Stimulated activated CD8-positive, alpha-beta memory T cell treated with anti-CD3 and anti-CD28 coated beads, Interleukin-12 subunit alpha, Interleukin-12 subunit beta, amount 100 ng/mL, for 4 hours (primary cell): ENCODE results near the gene GOLGA8O.
"Not testable (repeated sequence)": the region's sequence is repeated elsewhere in the genome, so short reads cannot be mapped to it uniquely, and the experiment has no call there.

Experiments
- DNase-seq: peaks from one replicate; pipeline ENCODE4 v3.0.0-alpha.2; 2020; ENCODE audit warnings: low read depth

Gene GOLGA8O, protein sequence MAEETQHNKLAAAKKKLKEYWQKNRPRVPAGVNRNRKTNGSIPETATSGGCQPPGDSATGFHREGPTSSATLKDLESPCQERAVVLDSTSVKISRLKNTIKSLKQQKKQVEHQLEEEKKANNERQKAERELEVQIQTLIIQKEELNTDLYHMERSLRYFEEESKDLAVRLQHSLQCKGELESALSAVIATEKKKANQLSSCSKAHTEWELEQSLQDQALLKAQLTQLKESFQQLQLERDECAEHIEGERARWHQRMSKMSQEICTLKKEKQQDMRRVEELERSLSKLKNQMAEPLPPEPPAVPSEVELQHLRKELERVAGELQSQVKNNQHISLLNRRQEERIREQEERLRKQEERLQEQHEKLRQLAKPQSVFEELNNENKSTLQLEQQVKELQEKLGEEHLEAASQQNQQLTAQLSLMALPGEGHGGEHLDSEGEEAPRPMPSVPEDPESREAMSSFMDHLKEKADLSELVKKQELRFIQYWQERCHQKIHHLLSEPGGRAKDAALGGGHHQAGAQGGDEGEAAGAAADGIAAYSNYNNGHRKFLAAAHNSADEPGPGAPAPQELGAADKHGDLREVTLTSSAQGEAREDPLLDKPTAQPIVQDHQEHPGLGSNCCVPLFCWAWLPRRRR

DNA sequence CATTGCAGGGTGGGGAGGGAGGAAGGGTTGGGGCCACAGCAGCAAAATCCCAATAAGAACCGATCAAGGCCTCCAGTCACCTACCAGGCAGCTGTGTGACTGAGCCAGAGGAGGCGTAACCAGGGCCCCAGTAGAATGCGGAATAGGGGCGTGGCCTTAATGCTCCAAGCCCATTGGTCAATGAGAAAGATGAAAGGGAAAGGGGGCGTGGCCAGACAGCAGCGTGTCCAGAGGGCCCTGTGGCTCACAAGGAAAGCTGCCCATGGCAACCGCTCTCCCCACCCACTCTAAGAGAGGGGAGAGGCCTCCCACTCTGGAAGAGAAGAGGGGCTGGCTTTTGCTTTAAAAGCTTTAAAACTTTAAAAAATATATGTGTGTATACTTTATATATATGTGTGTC, at the start of gene GOLGA8O:
TSS of gene GOLGA8O (minus strand) at position 101 of the 400 bp plus-strand sequence. CDS start at position 3, 98 bp downstream.
- DNase-seq, result not testable (repeated sequence)

DNA sequence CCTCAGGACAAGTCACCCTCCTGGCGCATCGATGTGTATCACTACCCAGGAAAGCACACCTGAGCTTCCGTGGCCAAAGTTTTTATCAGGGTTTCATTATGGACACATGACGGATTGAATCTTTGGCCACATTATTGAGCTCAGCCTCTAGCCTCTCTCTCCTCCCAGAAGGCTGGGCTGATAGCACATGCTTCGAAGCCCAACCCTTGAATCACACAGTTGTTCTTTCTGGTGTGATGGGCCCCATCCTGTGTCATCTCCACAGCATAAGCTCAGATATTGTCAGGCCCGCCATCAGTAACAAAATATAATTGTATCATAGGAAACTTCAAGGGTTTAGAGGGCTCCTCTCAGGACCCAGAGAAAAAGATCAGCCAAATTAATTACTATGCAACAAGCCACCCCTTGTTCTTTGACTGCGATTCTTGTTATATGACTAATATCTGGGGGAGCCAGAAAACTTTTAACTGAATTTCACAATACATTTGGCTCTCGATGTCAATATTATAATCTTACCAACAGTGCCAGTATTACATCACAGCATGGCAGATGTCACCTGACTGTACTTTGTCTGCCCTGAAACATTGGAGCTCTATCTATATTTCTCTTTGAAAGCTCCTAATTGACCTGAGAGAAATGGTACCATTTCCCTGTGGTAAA, 48.8 kb upstream of the GOLGA8O start:
- not testable (repeated sequence) for DNase-seq

DNA sequence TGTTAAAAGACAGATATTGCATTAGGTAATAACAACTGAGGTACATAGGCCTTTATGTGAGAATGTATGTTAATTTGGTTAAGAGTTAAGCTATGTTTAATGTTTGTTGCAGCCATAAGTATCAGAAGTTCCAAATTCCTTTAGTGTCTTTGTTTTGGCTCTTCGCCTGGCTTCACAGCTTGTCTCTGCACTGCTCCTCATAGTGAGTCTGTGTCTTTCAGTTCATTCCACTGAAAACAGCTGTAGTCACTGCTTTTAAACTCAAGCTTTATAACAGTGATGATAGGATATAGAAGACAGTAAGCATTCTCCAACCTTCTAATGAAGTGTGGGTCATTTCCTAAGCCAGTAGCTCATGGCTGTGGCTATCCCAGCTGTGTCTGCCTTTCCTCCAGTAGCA, 47.5 kb upstream of the GOLGA8O start:
- not testable (repeated sequence) for DNase-seq

DNA sequence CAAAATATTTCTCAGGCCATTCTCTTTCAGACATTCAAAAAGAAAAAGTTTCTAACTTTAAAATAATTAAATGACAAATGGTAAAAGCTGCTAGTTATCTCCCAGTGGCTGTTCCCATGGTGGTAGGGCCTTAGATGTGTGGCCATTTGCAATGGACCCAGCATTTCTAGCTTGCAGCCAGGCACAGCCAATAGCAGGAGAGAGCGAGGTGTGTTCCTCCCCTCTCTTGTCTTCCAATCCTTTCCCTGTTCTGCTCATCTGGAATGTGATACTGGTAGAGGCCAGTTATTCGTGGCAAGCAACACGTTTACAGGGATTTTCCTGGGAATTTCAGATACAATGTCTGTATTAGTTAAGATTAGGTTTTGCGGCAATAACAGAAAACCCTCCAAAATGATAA, 37.3 kb upstream of the GOLGA8O start:
- not testable (repeated sequence) for DNase-seq

DNA sequence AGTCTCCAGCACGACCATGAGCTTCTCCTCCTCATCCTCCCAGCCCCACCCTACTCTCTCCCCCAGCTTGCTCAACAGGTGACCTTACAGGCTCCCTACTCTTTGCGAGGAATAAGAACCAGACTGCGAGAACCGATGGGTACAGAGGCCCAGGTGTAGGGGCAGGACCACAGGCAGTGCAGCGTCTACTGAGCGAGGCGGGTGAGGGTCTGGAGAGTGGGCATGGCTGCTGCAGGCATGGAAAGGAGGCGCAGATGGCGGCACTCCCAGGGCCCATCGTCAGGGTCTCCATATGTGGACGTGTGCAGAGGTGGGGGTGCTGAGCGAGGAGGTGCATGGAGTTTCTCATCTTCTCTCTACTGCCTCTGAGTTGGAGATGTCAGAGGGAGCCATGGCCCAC, 31.0 kb upstream of the GOLGA8O start:
- not testable (repeated sequence) for DNase-seq

DNA sequence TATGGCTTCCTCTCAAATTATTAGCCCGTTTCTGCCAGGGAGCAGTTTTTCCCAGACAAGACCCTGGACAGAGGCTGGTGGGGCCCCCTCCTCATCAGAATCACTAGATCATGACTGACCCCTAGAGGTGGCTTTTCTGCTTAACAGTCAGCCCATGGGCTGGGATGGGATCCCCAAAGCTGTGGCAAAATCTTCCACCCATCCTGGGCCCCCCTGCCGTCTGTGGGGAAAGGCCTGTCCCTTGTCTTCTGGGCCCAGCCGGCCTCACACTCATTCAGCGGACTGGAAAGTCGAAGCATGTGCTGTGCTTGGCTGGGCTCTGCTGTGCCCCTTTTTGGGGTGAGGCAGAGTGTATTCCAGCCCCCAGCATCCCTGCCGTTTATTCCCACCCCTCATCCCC, 27.9 kb upstream of the GOLGA8O start:
- not testable (repeated sequence) for DNase-seq

DNA sequence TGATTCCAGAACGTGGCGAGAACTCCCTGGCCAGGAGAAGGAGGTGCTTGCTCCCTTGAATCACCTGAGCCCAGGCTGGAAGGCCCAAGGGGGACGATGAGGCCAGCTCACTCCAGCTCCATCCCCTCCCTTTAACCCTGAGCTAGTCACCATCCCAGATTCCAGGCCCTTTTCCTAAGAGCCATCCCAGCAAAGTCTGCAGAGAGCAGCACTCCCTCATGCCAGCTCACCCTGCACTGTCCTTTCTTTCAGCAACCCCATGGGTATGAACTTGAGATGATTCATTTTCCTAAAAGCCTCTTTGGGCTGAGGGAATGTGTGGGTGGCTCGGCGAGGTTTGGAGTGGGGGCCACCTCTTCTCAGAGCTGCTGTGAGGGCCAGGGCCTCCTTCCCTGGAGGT, 26.2 kb upstream of the GOLGA8O start:
- not testable (repeated sequence) for DNase-seq

DNA sequence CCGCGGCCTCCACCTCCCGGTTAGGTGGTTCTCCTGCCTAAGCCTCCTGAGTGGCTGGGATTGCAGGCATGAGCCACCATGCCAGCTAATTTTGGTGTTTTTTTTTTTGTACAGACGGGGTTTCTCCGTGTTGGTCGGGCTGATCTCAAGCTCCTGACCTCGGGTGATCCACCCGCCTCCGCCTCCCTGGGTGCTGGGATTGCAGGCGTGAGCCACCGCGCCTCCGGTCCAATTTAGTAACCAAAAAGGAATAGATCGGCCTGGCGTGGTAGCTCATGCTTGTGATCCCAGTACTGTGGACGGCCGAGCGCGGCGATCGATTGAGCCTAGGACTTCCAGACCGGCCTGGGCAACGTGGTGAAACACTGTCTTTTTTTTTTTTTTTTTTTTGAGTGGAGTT, 12.6 kb upstream of the GOLGA8O start:
- not testable (repeated sequence) for DNase-seq

DNA sequence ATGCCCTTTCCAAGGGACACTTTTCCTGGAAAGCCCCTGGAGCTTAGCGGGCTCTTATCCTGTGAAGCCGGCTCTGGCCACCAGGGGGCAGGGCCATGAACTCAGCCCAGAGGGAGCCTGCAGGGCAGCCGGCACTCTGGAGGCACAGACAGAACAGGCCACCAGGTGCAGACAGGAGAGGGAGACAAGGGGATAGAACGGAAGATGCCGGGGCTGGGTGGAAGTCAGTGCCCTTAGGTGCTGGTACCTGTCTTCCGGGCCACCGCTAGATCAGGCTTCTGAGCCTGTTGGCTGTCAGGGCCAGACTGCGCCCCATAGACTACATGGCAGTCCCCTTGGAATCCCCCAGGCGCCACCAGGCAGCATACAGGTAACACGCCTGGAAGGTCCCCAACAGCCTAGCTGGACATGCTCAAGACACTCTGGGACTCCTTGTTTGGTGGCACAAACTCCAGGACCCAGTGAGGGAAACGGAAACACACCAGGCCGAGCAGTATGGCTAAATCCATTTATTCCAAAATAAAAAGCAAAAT, 14.9 kb downstream of the GOLGA8O start:
- DNase-seq, result not testable (repeated sequence)

DNA sequence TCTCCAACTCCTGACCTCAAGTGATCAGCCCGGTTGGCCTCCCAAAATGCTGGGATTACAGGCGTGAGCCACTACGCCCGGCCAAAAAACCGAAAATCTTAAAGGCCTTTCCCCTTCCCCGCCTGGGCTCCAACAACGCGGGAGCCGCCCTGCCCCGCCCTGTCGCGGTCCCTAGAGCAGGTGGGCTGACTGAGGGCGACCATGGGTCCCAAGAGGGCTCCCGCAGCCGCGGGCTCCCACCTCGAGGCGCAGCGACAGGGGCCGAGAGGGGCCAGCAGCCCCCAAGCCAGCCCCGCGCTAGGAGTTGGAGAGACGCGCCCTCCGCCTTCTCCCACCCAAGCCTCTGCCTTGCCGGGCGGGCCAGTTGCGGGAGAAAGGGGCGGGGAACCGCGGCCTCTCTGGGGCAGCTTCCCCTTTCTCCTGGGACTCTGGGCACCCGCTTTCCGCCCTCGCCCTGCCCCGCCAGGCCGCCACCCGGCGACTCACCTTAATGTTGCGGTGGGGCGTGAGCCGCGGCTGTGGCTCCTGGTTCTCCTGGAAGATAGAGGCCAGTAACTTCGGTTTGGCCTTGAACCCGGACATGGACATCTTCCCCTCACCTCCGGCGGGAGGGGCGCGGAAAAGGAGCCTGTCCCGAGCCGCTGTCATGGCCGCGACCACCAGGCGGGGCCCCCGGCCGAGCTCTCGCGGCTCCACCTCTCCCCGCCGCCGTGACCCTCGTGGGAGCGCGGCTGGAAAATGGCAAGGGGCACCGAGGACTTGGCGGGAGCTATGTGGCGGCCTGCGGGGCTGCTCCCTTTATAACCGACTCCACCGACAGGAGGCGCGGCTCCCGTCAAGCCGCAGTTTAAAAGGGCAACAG, 21.1 kb downstream of the GOLGA8O start:
- DNase-seq, result not testable (repeated sequence)

DNA sequence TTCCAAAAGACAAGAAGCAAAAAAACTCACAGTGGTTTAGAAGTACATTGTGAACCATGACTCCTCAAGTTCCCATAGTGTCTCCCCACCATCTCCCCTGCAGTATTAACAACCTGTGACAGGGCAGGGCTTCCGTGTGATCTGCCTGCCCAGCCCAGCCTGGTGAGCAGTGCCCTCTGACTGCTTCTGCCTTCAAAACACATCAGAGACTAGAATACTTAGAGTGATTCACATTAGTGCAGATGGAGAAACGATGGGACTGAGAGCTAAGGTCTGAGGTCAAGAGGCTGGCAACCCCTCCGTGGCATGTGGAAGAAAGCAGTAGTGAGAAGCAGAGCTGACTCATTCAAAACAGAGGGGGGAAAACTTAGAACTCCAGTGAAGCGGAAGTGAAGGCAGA, 27.8 kb downstream of the GOLGA8O start:
- DNase-seq, result not testable (repeated sequence)

DNA sequence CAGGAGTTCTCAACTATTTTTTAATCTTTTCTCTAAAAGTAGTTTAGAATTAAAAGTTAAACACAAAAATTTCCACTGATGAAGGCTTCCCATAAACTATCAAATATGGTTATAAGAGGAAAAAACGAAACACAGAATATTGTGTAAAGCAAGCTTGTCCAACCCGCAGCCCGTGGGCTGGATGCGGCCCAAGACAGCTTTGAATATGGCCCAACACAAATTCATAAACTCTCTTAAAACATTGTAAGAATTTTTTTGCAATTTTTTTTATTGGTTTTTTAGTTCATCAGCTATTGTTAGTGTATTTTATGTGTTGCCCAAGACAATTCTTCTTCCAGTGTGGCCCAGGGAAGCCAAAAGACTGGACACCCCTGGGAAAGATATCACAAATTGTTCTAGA, 28.9 kb downstream of the GOLGA8O start:
- DNase-seq, result not testable (repeated sequence)

DNA sequence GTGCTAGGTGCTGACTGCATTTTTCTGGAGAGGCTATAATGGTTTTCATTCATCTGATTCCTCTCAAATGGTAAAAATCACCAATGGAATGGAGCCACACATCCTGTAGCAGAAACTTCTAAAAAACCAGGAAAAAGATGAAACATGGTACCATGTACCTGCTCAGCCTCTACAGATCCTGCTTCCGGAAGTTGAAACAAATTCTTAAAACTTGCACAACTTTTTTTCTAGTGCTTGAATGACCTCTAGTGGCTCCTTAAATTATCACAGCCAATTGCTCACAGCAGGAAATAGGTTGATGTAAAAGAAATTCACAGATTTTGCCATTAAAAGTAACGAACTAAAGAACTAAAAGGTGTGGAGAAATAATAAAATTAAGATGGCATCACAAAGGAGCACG, 47.5 kb downstream of the GOLGA8O start:
- not testable (repeated sequence) for DNase-seq

DNA sequence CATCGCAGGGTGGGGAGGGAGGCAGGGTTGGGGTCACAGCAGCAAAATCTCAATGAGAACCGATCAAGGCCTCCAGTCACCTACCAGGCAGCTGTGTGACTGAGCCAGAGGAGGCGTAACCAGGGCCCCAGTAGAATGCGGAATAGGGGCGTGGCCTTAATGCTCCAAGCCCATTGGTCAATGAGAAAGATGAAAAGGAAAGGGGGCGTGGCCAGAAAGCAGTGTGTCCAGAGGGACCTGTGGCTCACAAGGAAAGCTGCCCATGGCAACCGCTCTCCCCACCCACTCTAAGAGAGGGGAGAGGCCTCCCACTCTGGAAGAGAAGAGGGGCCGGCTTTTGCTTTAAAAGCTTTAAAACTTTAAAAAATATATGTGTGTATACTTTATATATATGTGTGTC, 52.2 kb downstream of the GOLGA8O start, which contains the start of gene GOLGA8K:
TSS of gene GOLGA8K (minus strand) at position 101 of the 400 bp plus-strand sequence. CDS start at position 3, 98 bp downstream.
- not testable (repeated sequence) for DNase-seq

DNA sequence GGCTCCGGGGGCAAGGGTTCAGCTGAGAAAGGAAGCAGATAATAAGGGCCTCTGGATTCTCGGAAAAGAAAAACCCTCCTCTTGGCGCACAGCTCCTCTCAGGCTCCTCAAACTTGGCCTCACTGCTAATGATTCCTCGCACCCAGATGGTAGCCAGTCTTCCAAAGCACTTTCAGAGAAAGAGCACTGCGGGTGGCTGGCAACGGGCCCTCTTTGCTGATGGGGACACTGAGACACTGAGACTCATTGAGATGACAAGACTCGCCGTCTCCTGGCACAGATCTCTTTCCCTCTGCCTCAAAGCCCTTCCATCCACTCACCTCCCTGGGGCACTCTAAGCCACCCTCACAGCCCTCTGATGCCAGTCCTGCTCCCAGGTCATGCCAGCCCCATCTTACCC, 58.9 kb downstream of the GOLGA8O start:
- not testable (repeated sequence) for DNase-seq
